ENCODE data around the gene CS.

Gene CS

DNA sequence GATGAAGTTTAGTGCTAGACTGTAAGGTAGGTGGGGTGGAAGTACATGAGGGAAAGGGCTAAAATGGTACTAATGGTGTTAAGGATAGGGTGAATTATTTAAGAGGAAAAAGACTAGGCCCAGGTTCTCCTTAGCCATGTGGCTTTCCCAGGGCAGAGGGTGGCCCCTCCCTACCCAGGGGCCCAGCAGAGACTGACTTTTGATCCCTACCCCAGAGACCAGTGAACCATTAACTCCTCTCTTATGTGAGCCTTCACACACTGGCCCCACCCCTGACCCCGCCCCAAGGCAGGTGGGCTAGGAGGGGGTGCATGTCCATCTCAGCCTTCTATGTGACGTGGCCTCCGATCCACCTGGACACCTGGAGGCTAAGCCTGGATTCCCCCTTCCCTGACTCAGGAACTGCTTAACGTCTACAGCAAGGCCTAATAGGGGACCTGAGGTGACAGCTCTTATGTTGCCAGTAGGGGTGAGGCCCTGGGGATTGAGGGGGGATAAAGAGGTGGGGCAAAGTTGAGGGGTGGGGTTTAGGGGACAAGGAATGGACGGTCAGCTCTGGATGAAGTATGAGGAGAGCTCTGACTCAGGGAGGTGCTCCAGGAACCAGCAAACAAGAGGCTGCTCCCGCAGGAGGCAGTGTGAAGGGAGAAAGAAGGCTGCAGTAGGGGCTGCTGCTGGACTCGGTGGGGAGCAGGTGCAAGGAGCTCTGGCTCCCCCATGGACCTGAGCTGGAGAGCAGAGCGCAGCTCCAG is 69.5 kb downstream of the CS start:
- no peak overlapping the region for H3K4me3 ChIP-seq (replicated peaks in 1 of 2; ENCODE audit: low read depth in 2 of 2, low read length in 2 of 2)
- TF ChIP-seq CTCF (IDR thresholded peaks at IDR 0.05; ENCODE audit: low read depth, low read length) = no peak
- DNase-seq (ENCODE audit: low read depth in 2 of 2) = no peak

- no peak for DNase-seq (ENCODE audit: low read depth in 2 of 2)
- no peak within 1 kb of the TSS for H3K4me3 ChIP-seq (replicated peaks in 1 of 2; ENCODE audit: low read depth in 2 of 2, low read length in 2 of 2)
- TF ChIP-seq CTCF (IDR thresholded peaks at IDR 0.05; ENCODE audit: low read depth, low read length) = no peak
Measured at GRCh38 chr12:56229916-56230431, 70.2 kb downstream of the CS start, which contains the start of gene SLC39A5. Gene SLC39A5, plus strand, starts transcription at chr12:56230051. Its CDS starts 1,224 bp downstream, at chr12:56231275.

GRCh38 chr12:56229082-56229481 is 71.0 kb downstream of the CS start:
- no peak for TF ChIP-seq CTCF (IDR thresholded peaks at IDR 0.05; ENCODE audit: low read depth, low read length)
- H3K4me3 ChIP-seq (replicated peaks in 1 of 2; ENCODE audit: low read depth in 2 of 2, low read length in 2 of 2) = no peak overlapping the region
- DNase-seq (ENCODE audit: low read depth in 2 of 2) = no peak

GRCh38 chr12:56224954-56225353 is 75.2 kb downstream of the CS start:
- TF ChIP-seq CTCF (IDR thresholded peaks at IDR 0.05; ENCODE audit: low read depth, low read length) = no peak
- peak overlapping the region; percentile 72 to 75 for H3K4me3 ChIP-seq (replicated peaks in 1 of 2; ENCODE audit: low read depth in 2 of 2, low read length in 2 of 2)
- no peak for DNase-seq (ENCODE audit: low read depth in 2 of 2)

DNA sequence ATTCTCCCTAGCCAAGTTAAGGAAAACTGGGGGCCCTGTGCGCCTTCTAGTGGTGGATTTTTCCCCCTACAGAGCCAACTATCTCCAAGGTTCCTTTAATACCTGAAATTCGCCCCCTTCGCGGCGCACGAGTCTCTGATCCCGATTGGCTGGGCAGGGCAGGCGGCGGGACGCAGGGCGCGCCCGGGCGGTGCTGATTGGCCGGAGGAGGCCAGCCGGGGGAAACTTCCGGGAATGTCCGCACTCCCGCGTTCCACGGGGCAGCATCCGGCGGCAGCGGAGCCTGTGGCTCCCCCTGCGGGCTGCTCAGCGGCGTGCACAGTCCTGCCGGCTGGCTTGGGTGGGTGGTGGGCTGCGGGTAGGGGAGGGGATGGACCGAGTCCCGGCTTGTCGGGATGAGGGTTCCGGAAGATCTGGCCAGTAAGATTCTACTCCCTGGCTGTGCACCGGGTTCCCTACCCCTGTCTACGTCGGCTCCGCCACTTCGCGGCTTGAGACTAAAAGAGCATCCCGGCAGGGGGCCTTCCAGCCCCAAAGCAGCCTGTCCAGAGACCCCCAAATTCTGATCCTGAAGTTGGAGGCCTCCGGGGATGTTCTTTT is 75.9 kb downstream of the CS start, which contains the start of gene NABP2:
NABP2 (plus strand) TSS at position 241 of the 600 bp plus-strand sequence. CDS start 515 bp downstream, outside the sequence.
- DNase-seq (ENCODE audit: low read depth in 2 of 2) = peak; percentile 98 to 99
- TF ChIP-seq CTCF (IDR thresholded peaks at IDR 0.05; ENCODE audit: low read depth, low read length) = peak; percentile 59
- peak within 1 kb of the TSS; percentile 72 to 75 for H3K4me3 ChIP-seq (replicated peaks in 1 of 2; ENCODE audit: low read depth in 2 of 2, low read length in 2 of 2)

GRCh38 chr12:56223571-56224101 is 76.5 kb downstream of the CS start:
- peak overlapping the region in 1 of 2 donors; percentile 38 for H3K4me3 ChIP-seq (replicated peaks in 1 of 2; ENCODE audit: low read depth in 2 of 2, low read length in 2 of 2)
- TF ChIP-seq CTCF (IDR thresholded peaks at IDR 0.05; ENCODE audit: low read depth, low read length) = no peak
- DNase-seq (ENCODE audit: low read depth in 2 of 2) = no peak

All from cardiac fibroblast (primary cell).